HUES64 (cell line): ENCODE results near the gene PHTF2.
"Not testable (repeated sequence)": the region's sequence is repeated elsewhere in the genome, so short reads cannot be mapped to it uniquely, and the experiment has no call there.

Experiments
- H3K27ac ChIP-seq: 2 replicates; pipeline ENCODE4 v1.7.0; 2013; ENCODE audit warnings: low read depth, low read length, inconsistent platforms
- H3K27me3 ChIP-seq: 2 replicates; pipeline ENCODE4 v1.6.1; 2013; ENCODE audit warnings: mild to moderate bottlenecking, low read length; ENCODE audit not compliant: insufficient read depth
- H3K36me3 ChIP-seq: 2 replicates; pipeline ENCODE4 v1.6.1; 2013; ENCODE audit warnings: mild to moderate bottlenecking, low read length; ENCODE audit not compliant: insufficient read depth
- H3K4me1 ChIP-seq: 2 replicates; pipeline ENCODE4 v1.6.1; 2013; ENCODE audit warnings: mild to moderate bottlenecking, low read length, moderate library complexity; ENCODE audit not compliant: insufficient read depth
- H3K4me3 ChIP-seq: 2 replicates; pipeline ENCODE4 v1.5.1; 2013; ENCODE audit warnings: mild to moderate bottlenecking, low read length, moderate library complexity
- H3K9ac ChIP-seq: 2 replicates; pipeline ENCODE4 v1.6.1; 2013; ENCODE audit warnings: mild to moderate bottlenecking, low read depth, low read length
- H3K9me3 ChIP-seq: 2 replicates; pipeline ENCODE4 v1.6.1; 2013; ENCODE audit warnings: low read depth, low read length; ENCODE audit not compliant: insufficient read depth
- WGBS: fragments of 150-250, 120-280 bp; methylation state at CpG from one replicate; pipeline ENCODE4 v1.1.7; 2013; ENCODE audit warnings: missing lambda C conversion rate; 5-methylcytosine and 5-hydroxymethylcytosine counted together

PHTF2 gene

DNA sequence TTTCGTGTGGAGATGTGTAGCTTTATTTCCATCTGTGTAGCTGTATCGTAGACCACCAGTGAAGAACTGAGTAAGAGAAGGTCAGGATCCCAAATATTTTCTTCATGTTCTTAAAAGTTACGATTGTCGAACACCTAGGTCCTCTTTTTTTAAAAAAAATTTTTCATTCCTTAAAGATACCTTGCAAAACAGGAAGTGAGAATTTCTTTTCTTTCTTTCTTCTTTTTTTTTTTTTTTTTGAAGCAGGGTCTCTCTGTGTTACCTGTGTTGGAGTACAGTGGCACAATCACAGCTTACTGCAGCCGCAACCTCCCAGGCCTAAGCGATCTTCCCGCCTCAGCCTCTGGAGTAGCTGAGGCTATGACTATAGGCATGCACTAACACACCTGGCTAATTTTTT is 60.8 kb downstream of the PHTF2 start:
- Histone ChIP-seq H3K4me1 (peaks cover 11% of the 10 kb centered on the region), H3K27me3 (no peaks in the 10 kb centered on the region), H3K36me3 (no peaks in the 10 kb centered on the region), H3K4me3 (no peak overlapping the region), H3K9me3 (no peaks in the 10 kb centered on the region), H3K27ac (no peak overlapping the region), H3K9ac (no peak overlapping the region)
- WGBS: 91% methylated on average over 7 of the region's 7 CpGs

DNA sequence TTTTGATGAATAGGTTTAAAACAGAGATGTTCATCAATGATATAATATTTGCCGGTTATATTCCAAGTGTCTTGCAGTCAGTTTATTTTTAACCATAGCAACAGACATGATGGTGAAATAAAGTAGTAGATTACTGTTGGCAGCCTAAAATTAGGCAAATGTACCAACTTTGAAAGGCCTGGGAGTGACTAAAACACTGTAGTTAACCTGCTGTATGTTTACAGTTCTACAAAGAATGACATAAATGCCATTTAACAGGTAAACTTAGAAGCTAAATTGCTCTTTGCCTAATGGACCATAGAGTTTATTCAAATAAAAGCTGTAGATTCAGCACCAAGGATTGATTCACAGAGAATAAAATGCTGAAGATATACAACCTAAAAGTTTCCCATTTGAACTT is 64.1 kb downstream of the PHTF2 start:
- H3K4me1 ChIP-seq: peaks cover 11% of the 10 kb centered on the region
- no peak overlapping the region for H3K4me3 ChIP-seq
- no peak overlapping the region for H3K9ac ChIP-seq
- WGBS: 94% methylated on average over 1 of the region's 1 CpG
- no peaks in the 10 kb centered on the region for H3K27me3 ChIP-seq
- H3K27ac ChIP-seq: no peak overlapping the region
- H3K36me3 ChIP-seq: no peaks in the 10 kb centered on the region
- H3K9me3 ChIP-seq: no peaks in the 10 kb centered on the region

DNA sequence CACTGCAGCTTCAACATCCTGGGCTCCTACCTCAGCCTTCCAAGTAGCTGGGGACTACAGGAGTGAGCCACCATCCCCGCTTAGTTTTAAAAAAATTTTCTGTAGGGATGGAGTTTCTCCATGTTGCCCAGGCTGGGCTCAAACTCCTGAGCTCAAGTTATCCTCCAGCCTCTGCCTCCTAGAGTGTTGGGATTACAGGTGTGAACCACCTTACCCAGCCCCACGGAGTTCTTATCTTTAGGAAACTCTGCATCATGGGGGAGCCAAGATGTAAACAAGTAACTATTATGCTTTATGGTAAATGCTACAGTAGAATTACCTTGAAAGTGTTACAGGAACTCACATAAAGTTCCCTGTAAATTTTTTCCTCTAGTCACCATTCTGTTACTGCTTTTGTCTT is 65.3 kb downstream of the PHTF2 start:
- no peaks in the 10 kb centered on the region for H3K27me3 ChIP-seq
- H3K9ac ChIP-seq: no peak overlapping the region
- WGBS: 85% methylated on average over 2 of the region's 2 CpGs
- H3K9me3 ChIP-seq: no peaks in the 10 kb centered on the region
- H3K27ac ChIP-seq: no peak overlapping the region
- H3K4me1 ChIP-seq: peaks cover 11% of the 10 kb centered on the region
- no peaks in the 10 kb centered on the region for H3K36me3 ChIP-seq
- H3K4me3 ChIP-seq: no peak overlapping the region

DNA sequence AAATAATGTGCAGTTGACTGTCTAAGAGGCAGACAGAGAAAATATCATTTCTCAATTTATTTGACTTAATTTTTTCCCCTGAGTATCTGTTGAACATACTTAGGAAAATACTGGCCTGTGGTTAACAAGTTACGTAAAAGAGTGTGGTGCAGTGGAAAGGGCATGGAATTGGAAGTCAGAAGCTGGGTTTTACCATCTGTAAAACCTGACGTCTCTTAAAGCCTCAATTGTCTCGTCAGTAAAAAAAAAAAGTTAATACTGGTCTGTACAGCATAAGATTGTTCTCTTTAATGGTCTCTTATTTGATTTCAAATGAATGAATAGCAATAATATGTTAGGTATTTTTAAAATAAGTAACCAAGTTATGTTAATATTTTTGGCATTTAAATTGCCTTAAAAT is 67.8 kb downstream of the PHTF2 start:
- WGBS: 96% methylated on average over 3 of the region's 3 CpGs
- no peak overlapping the region for H3K27ac ChIP-seq

DNA sequence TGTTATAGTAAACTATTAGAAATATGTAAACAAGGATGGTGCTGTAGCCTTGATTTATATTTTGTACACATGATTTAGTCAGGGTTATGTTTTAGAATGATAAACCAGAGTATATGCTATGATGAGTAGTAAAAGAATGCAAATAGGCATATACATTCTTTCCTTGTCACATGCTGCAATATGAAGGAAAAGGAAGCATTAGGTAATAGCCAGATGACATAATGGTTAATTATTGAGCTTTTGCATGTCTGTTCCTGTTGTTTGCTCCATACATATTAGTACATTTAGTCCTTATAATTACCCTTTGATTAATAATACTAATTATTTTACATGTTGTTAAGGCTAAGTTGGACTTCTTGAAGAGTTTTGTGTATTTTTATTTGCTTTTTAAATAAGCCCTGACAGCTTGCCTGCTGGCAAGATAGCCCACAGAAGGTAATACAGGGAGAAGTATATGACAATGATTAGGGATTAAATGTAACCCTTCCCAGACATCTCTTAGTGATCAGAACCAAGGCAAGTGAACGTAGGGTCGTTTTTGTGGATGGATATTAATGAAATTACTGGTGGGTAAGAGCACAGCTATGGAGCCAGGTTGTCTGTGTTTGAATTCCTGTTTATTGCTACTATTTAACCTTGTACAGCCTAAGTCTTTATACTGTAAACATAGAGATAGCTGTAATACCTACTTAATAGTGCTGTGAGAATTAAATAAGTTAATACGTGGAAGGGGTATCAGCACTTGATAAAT is 68.4 kb downstream of the PHTF2 start:
- Histone ChIP-seq H3K4me3 (no peak overlapping the region), H3K27ac (no peak overlapping the region), H3K36me3 (peaks cover 2% of the 10 kb centered on the region; the same call in 1 of the 2 replicates), H3K9ac (no peak overlapping the region), H3K9me3 (no peaks in the 10 kb centered on the region), H3K27me3 (no peaks in the 10 kb centered on the region), H3K4me1 (peaks cover 11% of the 10 kb centered on the region)
- WGBS: 97% methylated on average over 3 of the region's 3 CpGs

More for the DNA sequence above, 67.8 kb downstream of the PHTF2 start:
- peaks cover 11% of the 10 kb centered on the region for H3K4me1 ChIP-seq
- no peak overlapping the region for H3K9ac ChIP-seq
- H3K4me3 ChIP-seq: no peak overlapping the region
- H3K9me3 ChIP-seq: no peaks in the 10 kb centered on the region
- peaks cover 2% of the 10 kb centered on the region; the same call in 1 of the 2 replicates for H3K36me3 ChIP-seq
- no peaks in the 10 kb centered on the region for H3K27me3 ChIP-seq

DNA sequence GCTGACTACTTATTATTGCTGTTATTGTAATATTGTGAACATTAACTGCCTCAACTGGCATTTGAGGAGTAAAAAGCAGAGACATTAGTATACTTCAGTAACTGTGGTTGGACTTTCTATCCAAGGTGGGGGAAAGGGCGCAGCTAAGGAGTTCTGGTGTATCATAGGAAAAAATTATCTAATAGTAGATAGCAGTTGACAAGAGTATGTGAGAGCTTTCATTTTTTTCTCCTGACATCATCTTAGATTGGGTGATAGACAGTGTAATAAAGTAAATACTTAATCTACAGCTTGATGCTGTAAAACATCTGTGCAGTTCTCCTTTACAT is 68.9 kb downstream of the PHTF2 start:
- H3K27ac ChIP-seq: no peak overlapping the region
- H3K27me3 ChIP-seq: no peaks in the 10 kb centered on the region
- peaks cover 2% of the 10 kb centered on the region; the same call in 1 of the 2 replicates for H3K36me3 ChIP-seq
- H3K4me3 ChIP-seq: no peak overlapping the region
- H3K9ac ChIP-seq: no peak overlapping the region
- WGBS: 100% methylated on average over 1 of the region's 1 CpG
- H3K4me1 ChIP-seq: peaks cover 10% of the 10 kb centered on the region
- H3K9me3 ChIP-seq: no peaks in the 10 kb centered on the region

DNA sequence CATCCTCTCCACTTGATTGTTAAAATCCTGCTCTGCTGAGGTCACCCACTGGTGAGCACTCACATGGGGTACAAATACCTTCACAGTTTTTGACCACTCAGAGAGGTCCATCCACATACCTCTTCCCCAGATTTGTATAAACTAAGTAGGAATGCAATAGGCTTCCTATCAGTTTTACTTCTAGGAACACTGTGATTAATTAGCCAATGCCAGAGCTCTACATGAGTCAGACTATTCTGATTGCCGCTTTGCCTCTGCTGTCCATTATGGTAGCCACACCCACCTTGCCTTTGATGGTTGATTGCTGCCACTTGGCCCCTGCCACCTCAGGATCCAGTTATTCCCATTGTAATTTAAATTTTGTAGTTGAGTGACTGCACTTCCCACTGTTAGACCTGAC is 73.7 kb downstream of the PHTF2 start:
- H3K9ac ChIP-seq, H3K4me1 ChIP-seq, H3K27ac ChIP-seq, H3K4me3 ChIP-seq, H3K9me3 ChIP-seq, H3K36me3 ChIP-seq, H3K27me3 ChIP-seq: not testable (repeated sequence)
- 92% methylated on average over 1 of the region's 1 CpG for WGBS

DNA sequence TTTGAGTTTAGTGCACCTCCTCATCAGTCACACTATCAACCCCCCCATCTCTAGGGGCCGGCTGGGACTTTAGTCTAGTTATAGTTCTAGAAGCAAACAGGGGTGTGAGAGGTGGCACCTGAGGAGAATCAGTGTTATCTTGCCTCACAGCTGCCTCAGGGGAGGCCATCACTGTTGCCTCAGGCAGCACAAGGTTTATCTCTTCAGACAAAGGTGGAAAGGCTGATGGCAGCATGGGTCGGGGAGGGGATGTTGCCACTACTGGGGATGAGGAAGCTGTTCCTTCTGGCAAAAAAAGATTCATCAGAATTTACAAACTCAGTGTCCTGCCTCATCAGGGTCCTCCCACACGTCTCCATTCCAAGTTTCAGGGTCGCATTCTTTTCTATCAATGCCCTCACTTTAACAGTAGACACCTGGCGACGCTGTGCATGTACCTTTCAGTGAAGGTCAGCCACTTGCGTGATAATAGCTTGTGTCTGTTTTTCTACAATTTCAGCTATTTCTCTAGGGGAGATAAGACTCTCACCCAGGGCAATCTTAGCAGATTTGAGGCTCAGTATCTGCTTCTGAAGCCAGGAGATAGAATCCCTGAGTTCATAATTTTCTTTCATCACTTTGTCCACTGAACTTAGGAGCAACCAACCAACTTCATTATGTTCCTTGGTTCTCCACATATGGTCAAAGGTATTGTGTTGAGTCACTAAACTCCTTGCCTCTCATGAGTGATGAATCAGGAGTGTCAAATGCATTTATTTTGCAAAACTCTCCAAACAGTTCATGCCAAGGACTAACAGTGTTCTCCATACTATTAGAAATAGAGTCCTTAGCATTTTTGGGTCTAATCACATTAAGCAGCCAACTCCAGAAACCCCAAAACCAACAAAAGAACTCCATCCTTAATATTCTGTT is 75.1 kb downstream of the PHTF2 start:
- not testable (repeated sequence) for H3K9me3 ChIP-seq, H3K4me1 ChIP-seq, H3K36me3 ChIP-seq, H3K9ac ChIP-seq, H3K4me3 ChIP-seq, H3K27me3 ChIP-seq, H3K27ac ChIP-seq
- 88% methylated on average over 7 of the region's 7 CpGs for WGBS

DNA sequence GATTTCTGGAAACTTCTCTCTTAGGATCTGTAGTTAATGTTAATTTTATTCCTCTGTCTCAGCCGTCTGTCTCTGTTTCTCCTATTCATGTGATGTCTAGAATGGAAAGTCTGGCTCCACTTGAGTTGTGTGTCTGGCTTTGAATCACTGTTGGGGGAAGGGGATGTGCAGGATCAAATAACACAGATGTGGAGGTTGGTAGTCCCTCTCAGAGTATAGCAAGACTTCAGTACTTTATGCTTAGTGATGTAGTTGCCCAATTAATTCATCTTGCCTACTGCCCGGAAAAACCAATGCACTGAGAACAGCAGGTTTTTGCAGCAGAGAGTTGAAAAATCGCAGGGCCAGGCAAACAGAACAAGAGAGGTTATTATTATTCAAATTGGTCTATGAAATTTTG is 79.2 kb downstream of the PHTF2 start:
- H3K36me3 ChIP-seq: no peaks in the 10 kb centered on the region
- no peak overlapping the region for H3K4me3 ChIP-seq
- no peaks in the 10 kb centered on the region for H3K4me1 ChIP-seq
- H3K9ac ChIP-seq: no peak overlapping the region
- no peaks in the 10 kb centered on the region for H3K9me3 ChIP-seq
- H3K27ac ChIP-seq: no peak overlapping the region
- WGBS: 89% methylated on average over 3 of the region's 3 CpGs
- H3K27me3 ChIP-seq: no peaks in the 10 kb centered on the region

DNA sequence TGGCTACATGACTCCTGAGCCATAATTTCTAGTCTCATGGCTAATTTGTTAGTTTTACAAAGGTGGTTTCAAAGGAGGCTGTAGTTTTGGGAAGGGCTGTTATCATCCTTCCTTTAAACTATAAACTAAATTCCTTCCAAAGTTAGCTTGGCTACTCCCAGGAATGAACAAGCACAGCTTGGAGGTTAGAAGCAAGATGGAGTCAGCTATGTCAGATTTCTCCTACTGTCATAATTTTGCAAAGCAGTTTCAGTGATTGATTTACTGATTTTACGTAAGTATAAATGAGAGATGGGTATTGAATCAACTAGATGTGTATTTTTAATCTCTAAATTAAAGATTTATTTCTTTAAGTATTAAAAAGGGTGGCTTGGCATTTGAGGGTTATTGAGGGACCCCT is 79.9 kb downstream of the PHTF2 start:
- no peaks in the 10 kb centered on the region for H3K9me3 ChIP-seq
- H3K4me1 ChIP-seq: no peaks in the 10 kb centered on the region
- no peak overlapping the region for H3K9ac ChIP-seq
- no peak overlapping the region for H3K4me3 ChIP-seq
- no peaks in the 10 kb centered on the region for H3K36me3 ChIP-seq
- H3K27me3 ChIP-seq: no peaks in the 10 kb centered on the region
- WGBS: 100% methylated on average over 1 of the region's 1 CpG
- H3K27ac ChIP-seq: no peak overlapping the region

DNA sequence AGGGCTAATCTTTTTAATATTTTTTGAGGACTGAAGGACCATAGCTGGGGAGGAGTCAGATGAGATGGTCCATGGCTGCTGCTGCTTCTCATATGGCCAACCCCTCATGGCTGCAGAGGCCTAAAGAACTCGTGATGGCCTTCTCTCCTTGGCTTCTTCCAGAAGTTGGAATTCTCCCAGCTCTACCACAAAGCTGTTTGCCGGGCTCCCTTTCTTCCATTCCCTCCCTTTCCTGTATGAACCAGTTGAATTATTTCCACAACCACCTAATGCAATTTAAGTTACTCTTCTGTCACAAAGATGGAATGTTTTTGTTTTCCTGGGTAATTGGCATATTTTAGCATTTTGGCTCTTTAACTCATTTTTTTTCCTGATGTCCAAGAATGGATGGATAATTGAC is 80.7 kb downstream of the PHTF2 start:
- Histone ChIP-seq H3K4me1 (no peaks in the 10 kb centered on the region), H3K27me3 (no peaks in the 10 kb centered on the region), H3K9me3 (no peaks in the 10 kb centered on the region), H3K36me3 (no peaks in the 10 kb centered on the region), H3K9ac (no peak overlapping the region), H3K27ac (no peak overlapping the region), H3K4me3 (no peak overlapping the region)
- WGBS: 90% methylated on average over 2 of the region's 2 CpGs
